WTC11 (cell line): Measurements from ENCODE around the gene GAB1. TPM values are rescaled to one million over a fixed set of nuclear protein-coding genes. Genes with fewer than 3 reads are reported as not detected.

ENCODE experiments used
- ATAC-seq: fragments of 200-7000 bp; cut with Tn5 transposase; 2 replicates; pipeline ENCODE4 v1.10.0; 2021; ENCODE audit warnings: mild to moderate bottlenecking, moderate library complexity
- CTCF ChIA-PET: fragments of 300-600 bp; sonication (Branson Sonifier 250); formaldehyde crosslinking; loops from one replicate; lab custom pipeline; 2021; ENCODE audit warnings: antibody characterized with exemption; lab: Charles Lee
- POLR2A ChIA-PET: fragments of 350-600 bp; sonication (Branson Sonifier 250); formaldehyde crosslinking; loops from one replicate; lab custom pipeline; 2021; ENCODE audit warnings: antibody characterized with exemption; lab: Charles Lee
- DNase-seq: peaks from one replicate; pipeline ENCODE4 v3.0.0; 2021; ENCODE audit warnings: low spot score
- H3K27ac Mint-ChIP-seq: 2 replicates; pipeline ENCODE4 v1.8.0; 2021; ENCODE audit warnings: mixed read lengths
- H3K27me3 Mint-ChIP-seq: 2 replicates; pipeline ENCODE4 v1.8.0; 2021; ENCODE audit warnings: low read depth, mild to moderate bottlenecking, moderate library complexity, mixed read lengths
- H3K36me3 Mint-ChIP-seq: 2 replicates; pipeline ENCODE4 v1.8.0; 2021; ENCODE audit warnings: mixed read lengths
- H3K4me1 Mint-ChIP-seq: 2 replicates; pipeline ENCODE4 v1.8.0; 2022; ENCODE audit warnings: mixed read lengths
- H3K4me3 Mint-ChIP-seq: 2 replicates; pipeline ENCODE4 v1.8.0; 2021; ENCODE audit warnings: mild to moderate bottlenecking, moderate library complexity, mixed read lengths
- H3K9me3 Mint-ChIP-seq: 2 replicates; pipeline ENCODE4 v1.8.0; 2021; ENCODE audit warnings: mixed read lengths
- AFF4 ChIP-seq: sonication (generic); formaldehyde crosslinking; IDR thresholded peaks from 2 replicates; pipeline ENCODE4 v1.8.1; 2023; ENCODE audit warnings: mild to moderate bottlenecking, missing genetic modification reagents, borderline replicate concordance
- ATF3 ChIP-seq: sonication (generic); formaldehyde crosslinking; conservative IDR thresholded peaks from 2 replicates; pipeline ENCODE4 v1.8.1; 2022; ENCODE audit warnings: mild to moderate bottlenecking, missing genetic modification reagents
- CBFB ChIP-seq: sonication (generic); formaldehyde crosslinking; IDR thresholded peaks from 2 replicates; pipeline ENCODE4 v1.8.1; 2022; ENCODE audit warnings: mild to moderate bottlenecking, low read depth, missing genetic modification reagents
- CREB1 ChIP-seq: sonication (generic); formaldehyde crosslinking; IDR thresholded peaks from 2 replicates; pipeline ENCODE4 v1.8.0; 2023; ENCODE audit warnings: mild to moderate bottlenecking, missing genetic modification reagents
- CREM ChIP-seq: sonication (generic); formaldehyde crosslinking; IDR thresholded peaks from 2 replicates; pipeline ENCODE4 v1.8.1; 2022; ENCODE audit warnings: mild to moderate bottlenecking, missing genetic modification reagents, moderate library complexity
- E2F1 ChIP-seq: sonication (generic); formaldehyde crosslinking; IDR thresholded peaks from 2 replicates; pipeline ENCODE4 v1.8.0; 2022; ENCODE audit warnings: mild to moderate bottlenecking, missing genetic modification reagents
- ELF4 ChIP-seq: sonication (generic); formaldehyde crosslinking; IDR thresholded peaks from 2 replicates; pipeline ENCODE4 v1.8.1; 2022; ENCODE audit warnings: low read depth, mild to moderate bottlenecking, moderate library complexity, missing genetic modification reagents
- EMX1 ChIP-seq: fragments of 250-450 bp; sonication (Bioruptor Pico); IDR thresholded peaks from 2 replicates; pipeline ENCODE4 v1.8.0; 2021; ENCODE audit warnings: mild to moderate bottlenecking
- FOXJ3 ChIP-seq: sonication (generic); formaldehyde crosslinking; IDR thresholded peaks from 2 replicates; pipeline ENCODE4 v1.9.0; 2021; ENCODE audit warnings: missing genetic modification reagents, mild to moderate bottlenecking, borderline replicate concordance
- FOXK1 ChIP-seq: sonication (generic); formaldehyde crosslinking; IDR thresholded peaks from 2 replicates; pipeline ENCODE4 v1.8.0; 2022; ENCODE audit warnings: mild to moderate bottlenecking, moderate library complexity, missing genetic modification reagents
- GABPB1 ChIP-seq: sonication (generic); formaldehyde crosslinking; IDR thresholded peaks from 2 replicates; pipeline ENCODE4 v1.8.1; 2023; ENCODE audit warnings: mild to moderate bottlenecking, missing genetic modification reagents
- GRHL2 ChIP-seq: fragments of 250-450 bp; sonication (Bioruptor Pico); IDR thresholded peaks from 2 replicates; pipeline ENCODE4 v1.8.0; 2022; ENCODE audit warnings: mild to moderate bottlenecking, moderate library complexity; ENCODE audit not compliant: insufficient replicate concordance, severe bottlenecking
- GTF2I ChIP-seq: fragments of 250-450 bp; sonication (Bioruptor Pico); conservative IDR thresholded peaks from 2 replicates; pipeline ENCODE4 v1.4.0; 2021; ENCODE audit warnings: mild to moderate bottlenecking
- JAZF1 ChIP-seq: fragments of 250-450 bp; sonication (Bioruptor Pico); IDR thresholded peaks from 2 replicates; pipeline ENCODE4 v1.9.0; 2021; ENCODE audit warnings: moderate library complexity, mild to moderate bottlenecking, inconsistent platforms
- MAX ChIP-seq: sonication (generic); formaldehyde crosslinking; IDR thresholded peaks from 2 replicates; pipeline ENCODE4 v1.8.0; 2022; ENCODE audit warnings: mild to moderate bottlenecking, missing genetic modification reagents
- MLX ChIP-seq: sonication (generic); formaldehyde crosslinking; IDR thresholded peaks from 2 replicates; pipeline ENCODE4 v1.8.1; 2023; ENCODE audit warnings: mild to moderate bottlenecking, missing genetic modification reagents, moderate library complexity
- PRDM15 ChIP-seq: sonication (generic); formaldehyde crosslinking; IDR thresholded peaks from 2 replicates; pipeline ENCODE4 v1.8.0; 2022; ENCODE audit warnings: missing genetic modification reagents
- PREB ChIP-seq: sonication (generic); formaldehyde crosslinking; IDR thresholded peaks from 2 replicates; pipeline ENCODE4 v1.8.1; 2022; ENCODE audit warnings: mild to moderate bottlenecking, missing genetic modification reagents, moderate library complexity, borderline replicate concordance
- RORB ChIP-seq: fragments of 250-450 bp; sonication (Bioruptor Pico); IDR thresholded peaks from 2 replicates; pipeline ENCODE4 v1.9.0; 2021; ENCODE audit warnings: mild to moderate bottlenecking
- SP1 ChIP-seq: sonication (generic); formaldehyde crosslinking; conservative IDR thresholded peaks from 2 replicates; pipeline ENCODE4 v1.8.1; 2022; ENCODE audit warnings: missing genetic modification reagents
- USF2 ChIP-seq: sonication (generic); formaldehyde crosslinking; IDR thresholded peaks from 2 replicates; pipeline ENCODE4 v1.8.1; 2023; ENCODE audit warnings: mild to moderate bottlenecking, missing genetic modification reagents, moderate library complexity
- ZBTB21 ChIP-seq: sonication (generic); formaldehyde crosslinking; IDR thresholded peaks from 2 replicates; pipeline ENCODE4 v1.8.1; 2023; ENCODE audit warnings: mild to moderate bottlenecking, missing genetic modification reagents, borderline replicate concordance
- ZNF671 ChIP-seq: fragments of 250-450 bp; sonication (Bioruptor Pico); IDR thresholded peaks from 2 replicates; pipeline ENCODE4 v1.8.0; 2021; ENCODE audit warnings: mild to moderate bottlenecking
- total RNA-seq: library from RNA; stranded (reverse); gene quantifications from 3 replicates; pipeline ENCODE4 v1.2.3, GENCODE V29; 2021

GAB1 gene
- total RNA-seq, 1 experiment from 2014 or later, result 17.4 TPM

- Mint-ChIP-seq H3K9me3 (no peaks in the 10 kb centered on the region), H3K4me3 (no peak overlapping the region), H3K27me3 (no peaks in the 10 kb centered on the region), H3K4me1 (no peaks in the 10 kb centered on the region), H3K27ac (no peak overlapping the region), H3K36me3 (no peaks in the 10 kb centered on the region)
- TF ChIP-seq RORB (no peak), ZNF671 (CRISPR knock-in tag) (no peak), SP1 (no peak), JAZF1 (no peak), PREB (CRISPR knock-in tag) (no peak), GRHL2 (no peak), PRDM15 (CRISPR knock-in tag) (no peak), GABPB1 (CRISPR knock-in tag) (no peak), MLX (no peak), ZBTB21 (CRISPR knock-in tag) (no peak), FOXK1 (CRISPR knock-in tag) (no peak), ATF3 (no peak), ELF4 (CRISPR knock-in tag) (no peak), CBFB (CRISPR knock-in tag) (no peak), MAX (no peak)
- POLR2A ChIA-PET, result no interaction called here
- DNase-seq (no peak), ATAC-seq (no peak)
- CTCF ChIA-PET, result no interaction called here
Observed at GRCh38 chr4:143488687-143489086, 152.0 kb downstream of the GAB1 start.

- TF ChIP-seq FOXJ3 (no peak), AFF4 (CRISPR knock-in tag) (no peak), USF2 (CRISPR knock-in tag) (no peak), GABPB1 (CRISPR knock-in tag) (no peak), EMX1 (CRISPR knock-in tag) (no peak), CREB1 (CRISPR knock-in tag) (no peak), GTF2I (no peak), CREM (CRISPR knock-in tag) (no peak), E2F1 (CRISPR knock-in tag) (no peak), JAZF1 (no peak), FOXK1 (CRISPR knock-in tag) (no peak)
- TF ChIP-seq, all 79 proteins: peak for 0
- ATAC-seq, result no peak
- H3K4me1 Mint-ChIP-seq, result no peaks in the 10 kb centered on the region
- H3K36me3 Mint-ChIP-seq, result no peaks in the 10 kb centered on the region
- no peak overlapping the region for H3K27ac Mint-ChIP-seq
- no peak for DNase-seq
- H3K27me3 Mint-ChIP-seq, result no peaks in the 10 kb centered on the region
- CTCF ChIA-PET, result interaction anchor here (0.9 kb wide), 1 partner anchor 504 kb away, joined by 3 read pairs; no protein-coding TSS in a partner anchor
- POLR2A ChIA-PET, result no interaction called here
- no peaks in the 10 kb centered on the region for H3K9me3 Mint-ChIP-seq
- no peak overlapping the region for H3K4me3 Mint-ChIP-seq
Observed at GRCh38 chr4:143489106-143489505, 152.4 kb downstream of the GAB1 start.
